ENCODE results near the gene JAK3.

The JAK3 gene

DNA sequence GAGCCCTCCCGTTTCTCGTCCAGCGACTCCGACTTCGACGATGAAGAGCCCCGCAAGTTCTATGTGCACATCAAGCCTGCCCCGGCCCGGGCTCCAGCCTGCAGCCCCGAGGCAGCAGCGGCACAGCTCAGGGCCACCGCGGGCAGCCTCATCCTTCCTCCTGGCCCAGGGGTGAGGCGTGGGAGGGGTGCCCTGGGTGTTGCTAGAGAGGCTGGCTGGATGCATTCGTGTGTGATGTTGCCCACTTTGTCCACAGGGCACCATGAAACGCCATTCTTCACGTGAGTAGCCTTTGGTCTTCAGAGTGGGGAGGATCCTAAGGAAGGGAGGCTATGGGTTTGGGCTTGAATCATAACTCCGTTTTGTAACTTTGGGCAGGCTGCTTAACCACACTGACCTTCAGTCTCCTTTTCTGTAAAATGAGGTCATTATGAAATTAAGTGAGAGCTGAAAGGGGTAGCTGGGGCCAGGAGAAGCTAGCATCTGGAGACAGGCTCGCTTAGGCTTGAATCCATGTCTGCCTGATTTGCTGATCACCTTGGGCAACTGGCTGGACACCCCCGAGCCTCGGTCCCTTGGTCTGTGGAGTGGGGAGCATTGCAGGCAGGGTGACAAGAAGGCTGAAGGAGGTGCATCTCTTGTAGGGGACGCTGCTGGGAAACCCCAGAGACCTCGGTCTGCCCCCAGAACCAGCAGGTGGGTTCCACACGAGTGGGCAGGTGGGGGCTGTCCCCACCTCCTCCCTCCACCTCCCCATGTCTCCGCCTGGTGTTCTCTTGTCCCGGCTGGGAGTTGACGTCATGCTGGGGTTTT is 71.6 kb downstream of the JAK3 start:
- DNase-seq: no peak

DNA sequence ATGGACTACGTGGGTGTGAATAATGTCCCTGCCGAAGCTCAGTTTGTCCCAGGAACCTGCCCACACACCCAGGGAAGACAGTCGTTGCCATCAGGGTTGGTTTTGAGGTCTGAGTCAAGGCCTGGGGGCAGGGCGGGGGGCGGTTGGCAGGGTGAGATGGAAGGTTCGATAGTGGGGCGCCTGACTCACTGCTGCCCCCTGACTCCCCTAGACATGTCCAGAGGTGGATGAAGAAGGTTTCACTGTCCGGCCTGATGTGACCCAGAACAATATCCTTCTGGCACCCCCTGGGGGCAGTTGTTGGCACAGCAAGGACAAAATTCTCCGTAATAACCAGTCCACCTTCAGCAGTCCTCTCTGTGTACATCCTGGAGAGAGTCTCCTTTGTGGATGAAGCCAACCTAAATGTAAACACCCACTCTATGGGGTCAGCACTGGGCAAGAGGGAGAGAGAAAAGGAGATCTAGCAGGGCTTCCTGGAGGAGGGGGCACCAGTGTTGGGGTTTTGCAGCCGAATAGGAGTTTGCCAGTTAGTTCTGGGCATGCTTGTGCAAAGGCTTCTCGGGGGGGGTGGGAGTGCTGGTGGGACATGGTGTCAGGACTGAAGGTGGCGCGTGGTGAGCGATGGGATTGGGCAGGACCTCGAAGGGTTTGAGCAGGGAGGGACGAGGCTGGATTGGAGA is 72.4 kb downstream of the JAK3 start:
- DNase-seq: no peak
